Fibroblast of the conjunctiva (primary cell): ENCODE data around the gene ASCC3.

Experiments used
- DNase-seq: peaks from one replicate; pipeline ENCODE4 v3.0.0-alpha.2; 2010; ENCODE audit warnings: low read depth

Gene ASCC3

GRCh38 chr6:100595456-100595855 lies 285.7 kb downstream of the ASCC3 start:
- no peak for DNase-seq

- DNase-seq = no peak
These were observed 287.6 kb downstream of the ASCC3 start for GRCh38 chr6:100593522-100593921.

- DNase-seq = no peak
These were observed 288.2 kb downstream of the ASCC3 start for GRCh38 chr6:100592929-100593328.

- no peak for DNase-seq
These were observed 303.7 kb downstream of the ASCC3 start for GRCh38 chr6:100577425-100577824.

GRCh38 chr6:100575921-100576320 lies 305.2 kb downstream of the ASCC3 start:
- DNase-seq = no peak

GRCh38 chr6:100574836-100575235 lies 306.3 kb downstream of the ASCC3 start:
- no peak for DNase-seq

- DNase-seq = peak; percentile 42
These were observed 308.0 kb downstream of the ASCC3 start for GRCh38 chr6:100573166-100573565.

- DNase-seq = no peak
These were observed 312.9 kb downstream of the ASCC3 start for GRCh38 chr6:100568255-100568654.

- DNase-seq = no peak
These were observed 314.6 kb downstream of the ASCC3 start for GRCh38 chr6:100566563-100566962.

- no peak for DNase-seq
These were observed 315.6 kb downstream of the ASCC3 start for GRCh38 chr6:100565439-100566104.

GRCh38 chr6:100559859-100560258 lies 321.3 kb downstream of the ASCC3 start:
- DNase-seq = no peak

GRCh38 chr6:100554228-100554627 lies 326.9 kb downstream of the ASCC3 start:
- no peak for DNase-seq

GRCh38 chr6:100553243-100553642 lies 327.9 kb downstream of the ASCC3 start:
- DNase-seq = no peak

GRCh38 chr6:100549406-100550167 lies 331.5 kb downstream of the ASCC3 start:
- no peak for DNase-seq

- DNase-seq = no peak
These were observed 343.0 kb downstream of the ASCC3 start for GRCh38 chr6:100538086-100538485.

GRCh38 chr6:100518588-100518987 lies 362.5 kb downstream of the ASCC3 start:
- DNase-seq = no peak

GRCh38 chr6:100517633-100518032 lies 363.5 kb downstream of the ASCC3 start:
- no peak for DNase-seq

GRCh38 chr6:100517106-100517505 lies 364.0 kb downstream of the ASCC3 start:
- DNase-seq = no peak

GRCh38 chr6:100514660-100515059 lies 366.5 kb downstream of the ASCC3 start:
- DNase-seq = no peak

GRCh38 chr6:100512203-100512862 lies 368.8 kb downstream of the ASCC3 start:
- no peak for DNase-seq

- no peak for DNase-seq
These were observed 372.0 kb downstream of the ASCC3 start for GRCh38 chr6:100509101-100509500.

GRCh38 chr6:100506651-100507050 lies 374.5 kb downstream of the ASCC3 start:
- DNase-seq = no peak
